Keratinocyte (primary cell): Measurements from ENCODE around the gene CXCR6.

Experiments
- CTCF ChIP-seq, 3 experiments: IDR thresholded peaks in 1 of 3; conservative IDR thresholded peaks in 1 of 3; optimal IDR thresholded peaks in 1 of 3; 2 replicates in 2 of 3; 3 replicates in 1 of 3; pipeline versions ENCODE3 to v1.5.1; 2011; ENCODE audit warnings: low read length in 3 of 3, mild to moderate bottlenecking in 3 of 3, moderate library complexity in 2 of 3, control low read depth in 1 of 3, inconsistent platforms in 1 of 3; ENCODE audit not compliant: insufficient read depth in 2 of 3; ENCODE audit errors: extremely low read depth in 1 of 3
- EZH2 ChIP-seq: IDR thresholded peaks from one replicate; pipeline ENCODE4 v1.6.1; 2012; ENCODE audit warnings: inconsistent platforms, mild to moderate bottlenecking, low read length, moderate library complexity

- TF ChIP-seq CTCF (optimal IDR thresholded peaks at IDR 0.05 in 1 of 3, IDR thresholded peaks at IDR 0.05 in 1 of 3, conservative IDR thresholded peaks at IDR 0.05 in 1 of 3; ENCODE audit: extremely low read depth in 1 of 3, insufficient read depth in 2 of 3, low read length in 3 of 3) (no peak), EZH2 (no peak)
Observed at GRCh38 chr3:45979378-45979777, 36.1 kb downstream of the CXCR6 start.
